K562 (cell line): ENCODE measurements around the gene LRRC57. TPM values are rescaled to one million over a fixed set of nuclear protein-coding genes. Genes with fewer than 3 reads are reported as not detected.
A peak's percentile ranks its signal among the peaks of the same experiment; 100 is the strongest.

Experiments
- ETS2 ChIP-seq: IDR thresholded peaks from 2 replicates; pipeline ENCODE4 v1.6.1; 2016; ENCODE audit warnings: borderline replicate concordance, missing genetic modification characterization, mild to moderate bottlenecking, moderate library complexity, missing compliant biosample characterization; ENCODE audit not compliant: poor library complexity, severe bottlenecking
- ETV6 ChIP-seq, 3 experiments: fragments of 150-350 bp in 1 of 3; sonication (generic) in 1 of 3; formaldehyde crosslinking in 1 of 3; IDR thresholded peaks; 2 replicates each; pipeline versions ENCODE4 v1.6.1 to v1.8.0; 2014 to 2022; ENCODE audit warnings: borderline replicate concordance in 2 of 3, low read depth in 2 of 3, antibody characterized with exemption in 1 of 3, low read length in 1 of 3, mild to moderate bottlenecking in 1 of 3, missing genetic modification reagents in 1 of 3
- HDAC8 ChIP-seq: fragments of 450-650 bp; IDR thresholded peaks from 2 replicates; pipeline ENCODE4 v1.6.1; 2016; ENCODE audit warnings: mild to moderate bottlenecking, missing genetic modification characterization, moderate library complexity, missing compliant biosample characterization
- ILK ChIP-seq: fragments of 450-650 bp; IDR thresholded peaks from 2 replicates; pipeline ENCODE4 v1.6.1; 2016; ENCODE audit warnings: missing genetic modification characterization, low read depth, mild to moderate bottlenecking, missing compliant biosample characterization, moderate library complexity, borderline replicate concordance
- KDM2B ChIP-seq: fragments of 250-450 bp; sonication (Bioruptor Pico); IDR thresholded peaks from 2 replicates; pipeline ENCODE4 v1.8.0; 2021; ENCODE audit warnings: mild to moderate bottlenecking, moderate library complexity
- MEF2A ChIP-seq: IDR thresholded peaks from 2 replicates; pipeline ENCODE4 v1.6.1; 2011; ENCODE audit warnings: low read depth, mild to moderate bottlenecking, low read length, moderate library complexity; ENCODE audit not compliant: control insufficient read depth
- NCOR1 ChIP-seq: fragments of 450-650 bp; IDR thresholded peaks from 2 replicates; pipeline ENCODE4 v1.6.1; 2016; ENCODE audit warnings: mild to moderate bottlenecking, moderate library complexity
- POLR2B ChIP-seq: fragments of 450-650 bp; IDR thresholded peaks from 2 replicates; pipeline ENCODE4 v1.6.1; 2018; ENCODE audit warnings: low read depth; ENCODE audit not compliant: partially characterized antibody
- RBFOX2 ChIP-seq: fragments of 200-400 bp; formaldehyde crosslinking; IDR thresholded peaks from 2 replicates; pipeline ENCODE4 v1.6.1; 2017; ENCODE audit warnings: low read depth, mild to moderate bottlenecking, low read length, moderate library complexity
- SMARCA4 ChIP-seq: fragments of 450-650 bp; IDR thresholded peaks from 2 replicates; pipeline ENCODE4 v1.6.1; 2016
- SMARCE1 ChIP-seq: fragments of 450-650 bp; IDR thresholded peaks from 2 replicates; pipeline ENCODE4 v1.7.1; 2016; ENCODE audit warnings: mild to moderate bottlenecking
- TAL1 ChIP-seq: fragments of 450-650 bp; IDR thresholded peaks from 2 replicates; pipeline ENCODE4 v1.6.1; 2016; ENCODE audit warnings: mild to moderate bottlenecking
- YY1 ChIP-seq, 3 experiments: IDR thresholded peaks; 2 replicates each; pipeline ENCODE4 v1.6.1; 2011; ENCODE audit warnings: low read length in 2 of 3, mild to moderate bottlenecking in 2 of 3, moderate library complexity in 2 of 3, borderline replicate concordance in 1 of 3, control low read depth in 1 of 3, low read depth in 1 of 3; ENCODE audit not compliant: insufficient read depth in 3 of 3, insufficient replicate concordance in 2 of 3, control insufficient read depth in 1 of 3, insufficient read length in 1 of 3; ENCODE audit errors: extremely low read depth in 1 of 3
- ZNF408 ChIP-seq: fragments of 250-450 bp; sonication (Bioruptor Pico); IDR thresholded peaks from 2 replicates; pipeline ENCODE4 v1.4.0; 2020; ENCODE audit warnings: low read depth, mild to moderate bottlenecking, moderate library complexity
- ZNF707 ChIP-seq: fragments of 250-450 bp; sonication (Bioruptor Pico); conservative IDR thresholded peaks from 2 replicates; pipeline ENCODE4 v1.8.0; 2022; ENCODE audit warnings: inconsistent platforms, mild to moderate bottlenecking, moderate library complexity
- ZNF780A ChIP-seq: fragments of 250-450 bp; sonication (Bioruptor Pico); IDR thresholded peaks from 2 replicates; pipeline ENCODE4 v1.5.0; 2021; ENCODE audit warnings: mild to moderate bottlenecking
- polyA plus RNA-seq, 8 experiments: library from polyadenylated mRNA; depleted of rRNA in 4 of 8; stranded (reverse) in 5 of 8; unstranded in 3 of 8; fragments of >200 nt; fragmentation: Nextera tagmentation in 2 of 8; fragmentation: Illumina TruSeq in 1 of 8; extraction: Ambion mirVana in 2 of 8; extraction: Trizol in 1 of 8; gene quantifications; 2 replicates each; pipeline versions ENCODE4 v1.2.1 to v1.2.3, GENCODE V29; 2011 to 2014; ENCODE audit warnings: inconsistent platforms in 1 of 8, missing spikeins in 1 of 8
- total RNA-seq, 7 experiments: library from RNA; depleted of rRNA in 6 of 7; stranded (reverse); fragments of >200 nt in 6 of 7; fragmentation: Illumina TruSeq in 2 of 7; extraction: Trizol in 2 of 7; gene quantifications; 2 replicates each; pipeline versions ENCODE4 v1.2.1 to v1.2.3, GENCODE V29; 2011 to 2021; ENCODE audit warnings: low replicate concordance in 1 of 7
- TF ChIP-seq, protein P1 (sequence below): fragments of 250-450 bp; sonication (Bioruptor Pico); IDR thresholded peaks from 2 replicates; pipeline ENCODE4 v1.8.0; 2021; ENCODE audit warnings: moderate library complexity, mild to moderate bottlenecking, inconsistent platforms
- TF ChIP-seq, protein P2 (sequence below): fragments of 250-450 bp; sonication (Bioruptor Pico); IDR thresholded peaks from 2 replicates; pipeline ENCODE4 v1.5.0; 2021; ENCODE audit warnings: mild to moderate bottlenecking, borderline replicate concordance
- TF ChIP-seq, protein P3 (sequence below): sonication (generic); formaldehyde crosslinking; IDR thresholded peaks from 2 replicates; pipeline ENCODE4 v1.8.1; 2023; ENCODE audit warnings: mild to moderate bottlenecking, missing genetic modification reagents, moderate library complexity
- TF ChIP-seq, protein P4 (sequence below): IDR thresholded peaks from 2 replicates; pipeline ENCODE4 v1.6.1; 2016; ENCODE audit warnings: missing genetic modification characterization, missing compliant biosample characterization

The LRRC57 gene
- total and polyA plus RNA-seq, 9 of the 15 experiments (the other 6 are each of a cell fraction or from before 2014, with no cell fraction given), result 3.9 to 20.4 (median 14.8) TPM

DNA sequence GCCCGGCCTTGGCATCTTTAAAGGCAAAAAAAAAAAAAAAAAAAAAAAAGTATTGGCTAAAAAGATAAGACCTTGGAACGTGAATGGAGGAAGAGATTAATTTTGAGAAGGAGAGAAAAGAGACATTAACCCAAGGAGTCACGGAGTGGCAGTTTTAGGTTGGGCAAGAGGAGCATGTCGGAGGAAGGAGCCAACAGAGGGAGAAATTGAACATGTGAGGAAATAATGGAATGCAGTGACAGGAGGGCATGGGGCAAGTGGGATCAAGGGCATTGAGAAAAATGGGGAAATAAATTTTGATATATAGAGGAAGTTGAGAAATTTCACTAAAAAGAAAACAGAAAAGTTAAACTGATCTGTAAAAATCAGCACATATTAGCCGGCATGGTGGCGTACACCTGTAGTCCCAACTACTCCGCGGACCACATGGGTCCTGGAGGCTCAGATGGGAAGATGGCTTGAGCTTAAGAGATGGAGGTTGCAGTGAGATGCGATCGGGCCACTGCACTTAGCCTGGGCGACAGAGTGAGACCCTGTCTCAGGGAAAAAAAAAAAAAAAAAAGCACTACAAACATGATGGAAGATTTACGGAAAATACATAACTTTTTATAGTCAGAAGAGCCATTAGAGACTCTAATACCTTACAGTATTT is 1.3 kb upstream of the LRRC57 start (continued):
- no peak for TF ChIP-seq YY1 (IDR thresholded peaks at IDR 0.05; ENCODE audit: borderline replicate concordance in 1 of 3, control insufficient read depth in 1 of 3, extremely low read depth in 1 of 3, insufficient read depth in 3 of 3, insufficient read length in 1 of 3, insufficient replicate concordance in 2 of 3, low read depth in 1 of 3, low read length in 2 of 3)
- TF ChIP-seq ZNF408, result no peak
- TF ChIP-seq SMARCE1, result peak; percentile 46; the same call in 1 of the 2 replicates
- TF ChIP-seq SMARCA4, result 0 out of 2 replicates have a peak, but pooled peaks have one; percentile 29
- no peak for TF ChIP-seq ETV6 (IDR thresholded peaks at IDR 0.05; ENCODE audit: borderline replicate concordance in 1 of 2, low read depth in 2 of 2, low read length in 1 of 2)
- no peak for TF ChIP-seq ETV6 (CRISPR knock-in tag; IDR thresholded peaks at IDR 0.05; ENCODE audit: borderline replicate concordance)
- no peak for TF ChIP-seq ZNF780A
- no peak for TF ChIP-seq HDAC8 (tag)
- no peak for TF ChIP-seq POLR2B
- TF ChIP-seq NCOR1, result no peak
- TF ChIP-seq, protein P1, sequence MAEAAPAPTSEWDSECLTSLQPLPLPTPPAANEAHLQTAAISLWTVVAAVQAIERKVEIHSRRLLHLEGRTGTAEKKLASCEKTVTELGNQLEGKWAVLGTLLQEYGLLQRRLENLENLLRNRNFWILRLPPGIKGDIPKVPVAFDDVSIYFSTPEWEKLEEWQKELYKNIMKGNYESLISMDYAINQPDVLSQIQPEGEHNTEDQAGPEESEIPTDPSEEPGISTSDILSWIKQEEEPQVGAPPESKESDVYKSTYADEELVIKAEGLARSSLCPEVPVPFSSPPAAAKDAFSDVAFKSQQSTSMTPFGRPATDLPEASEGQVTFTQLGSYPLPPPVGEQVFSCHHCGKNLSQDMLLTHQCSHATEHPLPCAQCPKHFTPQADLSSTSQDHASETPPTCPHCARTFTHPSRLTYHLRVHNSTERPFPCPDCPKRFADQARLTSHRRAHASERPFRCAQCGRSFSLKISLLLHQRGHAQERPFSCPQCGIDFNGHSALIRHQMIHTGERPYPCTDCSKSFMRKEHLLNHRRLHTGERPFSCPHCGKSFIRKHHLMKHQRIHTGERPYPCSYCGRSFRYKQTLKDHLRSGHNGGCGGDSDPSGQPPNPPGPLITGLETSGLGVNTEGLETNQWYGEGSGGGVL (CRISPR knock-in tag), result no peak
- no peak for TF ChIP-seq MEF2A
- TF ChIP-seq KDM2B, result no peak
- TF ChIP-seq, protein P2, sequence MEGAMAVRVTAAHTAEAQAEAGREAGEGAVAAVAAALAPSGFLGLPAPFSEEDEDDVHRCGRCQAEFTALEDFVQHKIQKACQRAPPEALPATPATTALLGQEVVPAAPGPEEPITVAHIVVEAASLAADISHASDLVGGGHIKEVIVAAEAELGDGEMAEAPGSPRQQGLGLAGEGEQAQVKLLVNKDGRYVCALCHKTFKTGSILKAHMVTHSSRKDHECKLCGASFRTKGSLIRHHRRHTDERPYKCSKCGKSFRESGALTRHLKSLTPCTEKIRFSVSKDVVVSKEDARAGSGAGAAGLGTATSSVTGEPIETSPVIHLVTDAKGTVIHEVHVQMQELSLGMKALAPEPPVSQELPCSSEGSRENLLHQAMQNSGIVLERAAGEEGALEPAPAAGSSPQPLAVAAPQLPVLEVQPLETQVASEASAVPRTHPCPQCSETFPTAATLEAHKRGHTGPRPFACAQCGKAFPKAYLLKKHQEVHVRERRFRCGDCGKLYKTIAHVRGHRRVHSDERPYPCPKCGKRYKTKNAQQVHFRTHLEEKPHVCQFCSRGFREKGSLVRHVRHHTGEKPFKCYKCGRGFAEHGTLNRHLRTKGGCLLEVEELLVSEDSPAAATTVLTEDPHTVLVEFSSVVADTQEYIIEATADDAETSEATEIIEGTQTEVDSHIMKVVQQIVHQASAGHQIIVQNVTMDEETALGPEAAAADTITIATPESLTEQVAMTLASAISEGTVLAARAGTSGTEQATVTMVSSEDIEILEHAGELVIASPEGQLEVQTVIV, result no peak
- TF ChIP-seq, protein P3, sequence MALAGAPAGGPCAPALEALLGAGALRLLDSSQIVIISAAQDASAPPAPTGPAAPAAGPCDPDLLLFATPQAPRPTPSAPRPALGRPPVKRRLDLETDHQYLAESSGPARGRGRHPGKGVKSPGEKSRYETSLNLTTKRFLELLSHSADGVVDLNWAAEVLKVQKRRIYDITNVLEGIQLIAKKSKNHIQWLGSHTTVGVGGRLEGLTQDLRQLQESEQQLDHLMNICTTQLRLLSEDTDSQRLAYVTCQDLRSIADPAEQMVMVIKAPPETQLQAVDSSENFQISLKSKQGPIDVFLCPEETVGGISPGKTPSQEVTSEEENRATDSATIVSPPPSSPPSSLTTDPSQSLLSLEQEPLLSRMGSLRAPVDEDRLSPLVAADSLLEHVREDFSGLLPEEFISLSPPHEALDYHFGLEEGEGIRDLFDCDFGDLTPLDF, result no peak
- TF ChIP-seq RBFOX2, result peak; percentile 38; the same call in 1 of the 2 replicates
- TF ChIP-seq ZNF707 (CRISPR knock-in tag), result no peak
- TF ChIP-seq TAL1, result no peak
- TF ChIP-seq, protein P4, sequence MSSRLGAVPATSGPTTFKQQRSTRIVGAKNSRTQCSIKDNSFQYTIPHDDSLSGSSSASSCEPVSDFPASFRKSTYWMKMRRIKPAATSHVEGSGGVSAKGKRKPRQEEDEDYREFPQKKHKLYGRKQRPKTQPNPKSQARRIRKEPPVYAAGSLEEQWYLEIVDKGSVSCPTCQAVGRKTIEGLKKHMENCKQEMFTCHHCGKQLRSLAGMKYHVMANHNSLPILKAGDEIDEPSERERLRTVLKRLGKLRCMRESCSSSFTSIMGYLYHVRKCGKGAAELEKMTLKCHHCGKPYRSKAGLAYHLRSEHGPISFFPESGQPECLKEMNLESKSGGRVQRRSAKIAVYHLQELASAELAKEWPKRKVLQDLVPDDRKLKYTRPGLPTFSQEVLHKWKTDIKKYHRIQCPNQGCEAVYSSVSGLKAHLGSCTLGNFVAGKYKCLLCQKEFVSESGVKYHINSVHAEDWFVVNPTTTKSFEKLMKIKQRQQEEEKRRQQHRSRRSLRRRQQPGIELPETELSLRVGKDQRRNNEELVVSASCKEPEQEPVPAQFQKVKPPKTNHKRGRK (tag), result peak; percentile 57
- TF ChIP-seq ETS2 (tag), result no peak
- TF ChIP-seq ILK (tag), result no peak
